Islet precursor cell (in vitro differentiated cells): ENCODE data around the gene APOC1.
"Not testable (repeated sequence)": the region's sequence is repeated elsewhere in the genome, so short reads cannot be mapped to it uniquely, and the experiment has no call there.

ENCODE experiments used
- DNase-seq: peaks from one replicate; pipeline ENCODE4 v3.0.0-alpha.2; 2018

Gene APOC1

GRCh38 chr19:44914433-44915206 is at the start of gene APOC1:
APOC1 (plus strand) TSS chr19:44914608; CDS start chr19:44914892, 284 bp downstream.
- peak; percentile 96 for DNase-seq

DNA sequence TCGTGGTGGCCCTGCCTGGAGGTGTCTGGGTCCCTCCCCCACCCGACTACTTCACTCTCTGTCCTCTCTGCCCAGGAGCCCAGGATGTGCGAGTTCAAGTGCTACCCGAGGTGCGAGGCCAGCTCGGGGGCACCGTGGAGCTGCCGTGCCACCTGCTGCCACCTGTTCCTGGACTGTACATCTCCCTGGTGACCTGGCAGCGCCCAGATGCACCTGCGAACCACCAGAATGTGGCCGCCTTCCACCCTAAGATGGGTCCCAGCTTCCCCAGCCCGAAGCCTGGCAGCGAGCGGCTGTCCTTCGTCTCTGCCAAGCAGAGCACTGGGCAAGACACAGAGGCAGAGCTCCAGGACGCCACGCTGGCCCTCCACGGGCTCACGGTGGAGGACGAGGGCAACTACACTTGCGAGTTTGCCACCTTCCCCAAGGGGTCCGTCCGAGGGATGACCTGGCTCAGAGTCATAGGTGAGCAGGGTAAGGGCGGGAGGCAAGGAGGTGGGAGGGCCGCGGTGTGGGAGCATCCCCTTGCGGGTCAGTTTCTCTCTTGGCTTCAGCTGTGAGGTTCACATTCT is 49.1 kb upstream of the APOC1 start:
- DNase-seq = no peak

DNA sequence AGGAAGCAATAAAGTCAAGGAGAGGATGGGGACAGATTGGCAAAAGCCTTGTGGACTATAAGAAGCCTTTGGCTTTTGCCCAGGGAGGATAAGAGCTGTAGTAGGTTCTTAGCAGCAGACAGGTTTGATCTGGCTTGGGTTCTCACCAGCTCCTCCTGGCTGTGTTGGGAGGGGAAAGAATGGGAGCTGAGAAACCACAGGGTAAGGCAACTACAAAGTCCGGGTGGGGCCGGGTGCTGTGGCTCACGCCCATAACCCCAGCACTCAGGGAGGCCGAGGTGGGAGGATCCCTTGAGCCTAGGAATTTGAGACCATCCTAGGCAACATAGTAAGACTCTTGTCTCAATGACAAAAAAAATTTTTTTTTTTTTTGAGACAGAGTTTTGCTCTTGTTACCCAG is 47.7 kb upstream of the APOC1 start:
- DNase-seq = no peak

DNA sequence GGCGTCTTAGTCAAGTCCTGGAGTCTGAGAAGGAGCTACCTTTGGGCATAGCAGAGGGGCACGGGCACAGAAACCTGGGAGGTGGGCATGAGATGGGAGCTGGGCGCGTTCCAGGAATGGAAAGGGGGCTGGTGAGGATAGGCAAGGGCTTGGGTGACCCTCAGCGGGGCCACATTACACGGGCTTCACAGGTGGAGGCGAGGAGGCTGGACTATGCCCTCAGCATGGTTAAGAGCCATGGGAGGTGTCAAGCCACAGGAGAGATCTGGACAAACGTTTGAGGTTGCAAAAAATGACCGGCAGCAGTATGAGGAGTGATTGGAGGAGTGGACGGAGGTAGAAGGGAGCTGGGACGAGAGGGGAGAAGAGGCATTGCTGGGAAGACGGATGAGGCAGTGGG is 46.8 kb upstream of the APOC1 start:
- DNase-seq = no peak

GRCh38 chr19:44869733-44870470 is 44.5 kb upstream of the APOC1 start:
- no peak for DNase-seq

GRCh38 chr19:44871809-44872208 is 42.6 kb upstream of the APOC1 start:
- DNase-seq = no peak

GRCh38 chr19:44872661-44873060 is 41.7 kb upstream of the APOC1 start:
- no peak for DNase-seq

DNA sequence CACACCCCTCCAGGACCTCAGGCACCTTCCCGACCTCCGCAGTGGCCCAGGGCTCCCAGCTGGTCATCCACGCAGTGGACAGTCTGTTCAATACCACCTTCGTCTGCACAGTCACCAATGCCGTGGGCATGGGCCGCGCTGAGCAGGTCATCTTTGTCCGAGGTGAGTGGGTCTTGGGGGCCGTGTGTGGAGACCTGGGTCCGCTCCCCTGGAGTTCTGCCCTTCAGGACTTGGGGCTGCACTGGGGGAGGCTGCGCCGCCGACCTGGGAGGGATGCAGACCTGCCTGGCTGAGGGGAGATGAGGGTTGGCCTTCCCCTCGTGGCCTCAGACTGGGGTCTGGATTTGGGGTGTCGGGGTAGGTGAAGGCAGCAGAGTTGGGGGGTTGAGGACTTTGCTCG is 40.1 kb upstream of the APOC1 start:
- DNase-seq = no peak

DNA sequence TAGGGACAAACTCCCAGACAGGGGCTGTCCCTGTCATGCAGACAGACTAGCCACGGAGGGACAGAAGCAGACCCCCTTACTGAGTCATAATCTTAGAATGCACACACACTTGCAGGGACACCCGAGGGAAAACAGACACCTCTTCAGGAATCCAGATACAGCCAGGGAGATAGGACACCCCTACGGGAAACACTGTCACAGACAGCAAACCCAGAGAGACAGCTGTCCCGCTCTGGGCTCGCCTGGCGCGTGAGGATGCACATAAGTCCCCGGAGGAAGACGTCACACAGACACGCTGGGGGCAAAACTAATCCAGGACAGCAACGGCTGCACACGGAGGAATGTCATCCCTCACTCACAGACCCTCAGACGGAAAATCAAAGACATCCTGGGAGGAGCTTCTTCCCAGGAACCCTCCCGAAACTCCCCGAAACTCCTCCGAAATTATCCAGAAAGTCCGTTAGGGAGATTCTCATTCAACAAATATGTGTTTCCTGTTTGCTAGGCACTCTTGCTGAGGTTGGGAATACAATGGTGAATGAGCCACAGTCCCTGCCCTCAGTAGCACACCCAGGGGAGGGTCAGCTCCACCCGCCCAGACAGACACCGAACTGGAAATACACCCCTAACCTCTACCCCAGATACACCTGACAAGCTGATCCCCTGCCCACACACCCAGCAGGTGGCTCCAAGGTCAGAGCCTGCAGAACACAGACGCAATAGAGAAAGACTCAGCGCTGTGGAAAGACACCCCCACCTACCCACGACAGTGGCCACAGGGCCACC is 38.5 kb upstream of the APOC1 start:
- peak; percentile 96 for DNase-seq

DNA sequence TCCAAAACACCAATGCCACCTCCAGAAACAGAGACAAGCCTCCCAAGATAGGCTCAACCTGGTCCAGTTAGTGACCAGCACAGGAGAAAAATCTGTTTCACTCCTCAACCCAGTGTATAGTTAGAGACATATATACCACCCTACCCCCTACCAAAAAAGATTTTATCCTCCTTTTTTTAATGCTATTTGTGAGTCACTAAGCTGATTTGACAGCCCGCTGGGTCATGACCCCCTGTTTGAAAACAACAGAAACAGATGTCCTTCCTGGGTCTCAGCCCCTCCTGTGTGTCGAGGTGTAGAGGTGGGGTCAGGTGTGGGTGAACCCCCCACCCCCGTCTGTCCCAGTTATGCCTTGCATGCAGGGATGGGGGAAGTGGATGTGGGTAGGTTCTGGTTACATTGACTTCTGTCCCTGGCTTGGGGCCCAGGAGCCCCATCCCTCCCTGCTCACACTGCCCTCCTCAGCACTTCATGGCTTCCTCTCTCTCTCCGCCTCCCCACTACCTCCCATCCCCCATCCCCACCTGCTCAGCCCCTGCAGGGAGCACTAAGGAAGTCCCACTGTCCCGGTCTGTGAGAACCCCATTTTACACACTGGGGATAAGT is 37.4 kb upstream of the APOC1 start:
- no peak for DNase-seq

GRCh38 chr19:44878120-44878865 is 36.1 kb upstream of the APOC1 start:
- DNase-seq = peak; percentile 91

- DNase-seq = no peak
Observed at GRCh38 chr19:44879309-44880065, 34.9 kb upstream of the APOC1 start.

- no peak for DNase-seq
Observed at GRCh38 chr19:44882063-44882462, 32.3 kb upstream of the APOC1 start.

- not testable (repeated sequence) for DNase-seq
Observed at GRCh38 chr19:44882619-44883397, 31.6 kb upstream of the APOC1 start.

- DNase-seq = no peak
Observed at GRCh38 chr19:44883922-44884321, 30.5 kb upstream of the APOC1 start.

DNA sequence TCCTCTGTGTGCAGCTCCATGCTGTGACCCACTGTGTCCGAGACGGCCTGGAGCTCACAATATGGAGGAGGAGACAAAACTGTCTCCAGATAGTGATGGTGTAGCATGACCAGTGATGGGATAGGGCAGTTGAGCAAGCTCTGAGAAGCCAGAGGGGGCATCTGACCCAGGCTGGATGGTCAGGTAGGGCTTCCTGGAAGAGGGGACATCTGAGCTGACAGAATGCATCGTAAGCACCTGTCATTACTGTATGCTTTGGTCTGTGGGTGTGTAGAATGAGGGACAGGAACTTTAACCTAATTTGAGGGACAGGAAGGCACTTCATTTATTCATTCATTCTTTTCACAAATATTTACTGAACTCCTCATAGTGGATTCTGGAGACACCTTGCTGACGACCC is 29.8 kb upstream of the APOC1 start:
- no peak for DNase-seq

DNA sequence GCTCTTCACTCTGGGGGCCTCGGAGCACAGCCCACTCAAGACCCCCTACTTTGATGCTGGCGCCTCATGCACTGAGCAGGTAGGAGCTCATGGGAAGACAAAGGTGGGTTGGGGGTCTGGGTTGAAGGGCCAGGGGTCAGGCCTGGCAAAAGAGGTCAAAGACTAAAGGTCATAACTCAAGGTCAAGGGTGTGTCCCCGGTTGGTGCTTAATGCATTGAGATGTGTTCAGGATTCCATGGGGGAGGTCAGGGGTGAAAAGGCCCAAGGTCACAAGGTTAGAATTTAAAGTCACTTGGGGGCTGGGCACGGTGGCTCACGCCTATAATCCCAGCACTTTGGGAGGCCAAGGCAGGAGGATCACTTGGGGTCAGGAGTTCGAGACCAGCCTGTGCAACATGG is 28.3 kb upstream of the APOC1 start:
- DNase-seq = no peak

GRCh38 chr19:44887648-44888047 is 26.8 kb upstream of the APOC1 start:
- no peak for DNase-seq

DNA sequence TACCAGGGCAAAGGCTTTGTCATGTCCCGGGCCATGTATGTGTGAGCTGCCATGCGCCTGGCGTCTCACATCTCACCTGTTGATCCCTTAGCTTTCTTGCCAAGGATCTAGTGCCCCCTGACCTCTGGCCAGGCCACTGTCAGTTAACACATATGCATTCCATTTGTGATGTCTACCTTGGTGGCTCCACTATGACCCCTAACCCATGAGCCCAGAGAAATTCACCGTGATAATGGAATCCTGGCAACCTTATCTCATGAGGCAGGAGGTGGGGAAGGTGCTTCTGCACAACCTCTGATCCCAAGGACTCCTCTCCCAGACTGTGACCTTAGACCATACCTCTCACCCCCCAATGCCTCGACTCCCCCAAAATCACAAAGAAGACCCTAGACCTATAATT is 26.1 kb upstream of the APOC1 start:
- not testable (repeated sequence) for DNase-seq

GRCh38 chr19:44889830-44890365 is 24.5 kb upstream of the APOC1 start:
- DNase-seq = no peak
